Measurements from ENCODE around the gene ADIG. TPM values are rescaled to one million over a fixed set of nuclear protein-coding genes. Genes with fewer than 3 reads are reported as not detected.
"Not testable (repeated sequence)": the region's sequence is repeated elsewhere in the genome, so short reads cannot be mapped to it uniquely, and the experiment has no call there.

Gene ADIG
- total and polyA plus RNA-seq, 12 donors, result 0.32 TPM; not detected in 11

- TF ChIP-seq CTCF (IDR thresholded peaks at IDR 0.05), result no peak
- intact Hi-C loops (cut with DNase I), result no loop called here
- DNase-seq (no peak), ATAC-seq (peak in 1 of 8 donors; percentile 41)
- WGBS, 2 donors, result 85% methylated on average over 21 of the region's 21 CpGs
- Histone ChIP-seq H3K4me3 (no peak overlapping the region), H3K36me3 (no peaks in the 10 kb centered on the region), H3K4me1 (no peaks in the 10 kb centered on the region), H3K9me3 (no peaks in the 10 kb centered on the region), H3K27ac (no peak overlapping the region), H3K27me3 (peaks cover 0 to 7% (median 0%) of the 10 kb centered on the region in 7 donors)
These were observed 10.7 kb downstream of the ADIG start for GRCh38 chr20:38591474-38592410.

- H3K36me3 ChIP-seq; ATAC-seq; DNase-seq; H3K27me3 ChIP-seq; H3K4me3 ChIP-seq; H3K4me1 ChIP-seq; intact Hi-C loops (cut with DNase I); H3K9me3 ChIP-seq; H3K27ac ChIP-seq: not testable (repeated sequence)
- WGBS, 2 donors, result 69 to 83% methylated on average over 3 of the region's 3 CpGs
These were observed 11.4 kb downstream of the ADIG start for GRCh38 chr20:38592411-38592790.

GRCh38 chr20:38594281-38594680 is 13.3 kb downstream of the ADIG start:
- H3K27me3 ChIP-seq, result peaks cover 0 to 11% (median under 1%) of the 10 kb centered on the region in 7 donors
- DNase-seq; H3K9me3 ChIP-seq; intact Hi-C loops (cut with DNase I); H3K4me3 ChIP-seq; H3K27ac ChIP-seq; H3K4me1 ChIP-seq; ATAC-seq; H3K36me3 ChIP-seq: not testable (repeated sequence)
- 87 to 92% methylated on average over 12 of the region's 12 CpGs for WGBS, 2 donors

GRCh38 chr20:38595886-38596285 is 14.9 kb downstream of the ADIG start:
- H3K27me3 ChIP-seq, result peaks cover 0 to 23% (median 14%) of the 10 kb centered on the region in 7 donors
- H3K27ac ChIP-seq; H3K36me3 ChIP-seq; H3K4me3 ChIP-seq; ATAC-seq; intact Hi-C loops (cut with DNase I); DNase-seq; H3K4me1 ChIP-seq; H3K9me3 ChIP-seq: not testable (repeated sequence)
- WGBS, 2 donors, result 89 to 92% methylated on average over 15 of the region's 15 CpGs

GRCh38 chr20:38599410-38599882 is 18.4 kb downstream of the ADIG start:
- H3K4me3 ChIP-seq, result no peak overlapping the region
- WGBS, 2 donors, result 9 to 28% methylated on average over 9 of the region's 9 CpGs
- no peak overlapping the region for H3K27ac ChIP-seq
- peaks cover 4 to 51% (median 45%) of the 10 kb centered on the region in 7 donors for H3K27me3 ChIP-seq
- no peaks in the 10 kb centered on the region for H3K36me3 ChIP-seq
- H3K9me3 ChIP-seq, result no peaks in the 10 kb centered on the region
- peaks cover 0 to 21% (median 5%) of the 10 kb centered on the region in 9 donors for H3K4me1 ChIP-seq
- DNase-seq, result peak; percentile 60 to 79
- no peak for TF ChIP-seq CTCF (IDR thresholded peaks at IDR 0.05)
- ATAC-seq, result peak; percentile 71 to 98 (median 94)
- intact Hi-C loops (cut with DNase I), result no loop called here

GRCh38 chr20:38600057-38600456 is 19.1 kb downstream of the ADIG start:
- ATAC-seq (no peak), DNase-seq (no peak)
- no peak for TF ChIP-seq CTCF (IDR thresholded peaks at IDR 0.05)
- H3K27me3 ChIP-seq, result peaks cover 4 to 54% (median 46%) of the 10 kb centered on the region in 7 donors
- no peak overlapping the region for H3K27ac ChIP-seq
- H3K9me3 ChIP-seq, result no peaks in the 10 kb centered on the region
- intact Hi-C loops (cut with DNase I), result no loop called here
- H3K4me1 ChIP-seq, result peaks cover 0 to 21% (median 5%) of the 10 kb centered on the region in 9 donors
- H3K36me3 ChIP-seq, result no peaks in the 10 kb centered on the region
- 100% methylated on average over 1 of the region's 1 CpG for WGBS, 2 donors
- H3K4me3 ChIP-seq, result no peak overlapping the region
